Gastrocnemius medialis (tissue), 4 donors: Measurements from ENCODE around the gene RGS19. TPM values are rescaled to one million over a fixed set of nuclear protein-coding genes. Genes with fewer than 3 reads are reported as not detected.
A peak's percentile ranks its signal among the peaks of the same experiment; 100 is the strongest.

Source experiments
- ATAC-seq, 2 donors: fragments of 150-250 bp; one replicate each; pipeline ENCODE4 v1.9.1; 2016
- DNase-seq, 2 donors: peaks; one replicate each; pipeline ENCODE4 v3.0.0-alpha.2; 2019
- H3K27ac ChIP-seq, 4 donors: fragments of 200-600 bp; sonication (generic); 1 replicate in 1 of 4; 2 replicates in 3 of 4; pipeline ENCODE4 v1.5.1; 2016 to 2018; ENCODE audit warnings: mild to moderate bottlenecking in 2 of 4, moderate library complexity in 1 of 4
- H3K27me3 ChIP-seq, 3 donors: fragments of 200-600 bp; sonication (generic) in 2 of 3; 1 replicate in 1 of 3; 2 replicates in 2 of 3; pipeline versions ENCODE4 v1.5.1 to v1.6.0; 2016 to 2019; ENCODE audit warnings: mild to moderate bottlenecking in 1 of 3, moderate library complexity in 1 of 3
- H3K36me3 ChIP-seq, 2 donors: fragments of 200-600 bp; sonication (generic) in 1 of 2; one replicate each; pipeline ENCODE4 v1.5.1; 2017 to 2018
- H3K4me1 ChIP-seq, 2 donors: fragments of 200-600 bp; sonication (generic) in 1 of 2; one replicate each; pipeline ENCODE4 v1.5.1; 2016 to 2017; ENCODE audit warnings: mild to moderate bottlenecking in 2 of 2
- H3K4me3 ChIP-seq, 4 donors: fragments of 200-600 bp; sonication (generic) in 3 of 4; 1 replicate in 1 of 4; 2 replicates in 3 of 4; pipeline ENCODE4 v1.5.1; 2016 to 2019; ENCODE audit warnings: mild to moderate bottlenecking in 2 of 4
- H3K9me3 ChIP-seq, 3 donors: fragments of 200-600 bp; sonication (generic) in 2 of 3; 1 replicate in 1 of 3; 2 replicates in 2 of 3; pipeline ENCODE4 v1.5.1; 2016 to 2019
- CTCF ChIP-seq, 5 experiments: fragments of 450-650 bp in 3 of 5; fragments of 200-600 bp in 2 of 5; sonication (generic) in 2 of 5; IDR thresholded peaks in 4 of 5; conservative IDR thresholded peaks in 1 of 5; 1 replicate in 4 of 5; 2 replicates in 1 of 5; pipeline ENCODE4 v1.5.1; 2016 to 2019; ENCODE audit warnings: antibody characterized with exemption in 5 of 5, mild to moderate bottlenecking in 3 of 5, moderate library complexity in 3 of 5
- POLR2A ChIP-seq, 2 donors: fragments of 450-650 bp; IDR thresholded peaks; one replicate each; pipeline ENCODE4 v1.6.1; 2017; ENCODE audit warnings: antibody characterized with exemption in 2 of 2, mild to moderate bottlenecking in 2 of 2, moderate library complexity in 2 of 2
- in situ Hi-C, 4 donors: fragments of 200-750 bp; cut with MboI; loops; one replicate each; pipeline versions ENCODE4 v1.15.0 to v1.8.0; 2017; ENCODE audit warnings: low sequenced_read_pairs in 4 of 4
- intact Hi-C: fragments of 100-400 bp; cut with DNase I; formaldehyde crosslinking; loops from one replicate; pipeline ENCODE4 v1.15.1; 2023; ENCODE audit warnings: low total_unique reads
- total RNA-seq, 4 donors: library from RNA; depleted of rRNA; stranded (reverse); fragments of >200 nt; gene quantifications; one replicate each; pipeline versions ENCODE4 v1.1.0 to v1.2.3, GENCODE V29; 2016

Gene RGS19
- total RNA-seq, 4 donors from 2014 or later = 0.92 to 7.7 (median 3.5) TPM

DNA sequence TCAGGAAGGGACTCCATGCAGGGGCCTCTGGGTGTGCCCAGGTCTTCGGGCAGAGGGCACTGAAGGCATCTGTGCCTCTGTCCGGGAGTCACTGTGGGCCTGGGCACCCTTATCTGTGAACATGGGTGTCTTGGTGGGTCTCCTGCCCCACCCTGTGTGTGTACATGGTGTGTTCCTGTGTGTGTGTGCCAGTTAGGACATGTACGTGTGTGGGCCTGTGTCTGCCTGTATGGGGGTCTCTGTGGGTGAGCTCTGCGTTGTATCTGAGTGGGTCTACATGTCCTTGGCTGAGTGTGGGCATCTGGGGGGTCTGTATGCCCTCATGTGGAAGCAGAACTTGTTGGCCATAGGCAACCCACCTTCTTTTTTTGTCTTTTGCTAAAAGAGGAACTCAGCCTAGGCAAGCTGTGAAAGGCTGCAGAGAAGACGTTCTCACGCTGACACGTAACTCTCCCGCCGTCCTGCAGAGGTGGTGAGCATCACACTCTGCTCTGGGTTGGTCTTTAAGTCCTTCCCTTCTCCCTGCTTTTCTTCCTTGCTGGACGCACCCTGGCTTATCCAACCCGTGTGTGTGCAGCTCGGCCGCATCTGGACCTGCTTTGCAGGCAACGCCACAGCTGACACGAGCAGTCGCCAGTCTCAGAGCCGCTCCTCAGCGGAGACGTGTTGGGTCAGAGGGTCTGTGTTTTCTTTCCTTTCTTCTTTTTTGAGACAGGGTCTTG, 28.6 kb upstream of the RGS19 start:
- no peaks in the 10 kb centered on the region for H3K9me3 ChIP-seq
- no peaks in the 10 kb centered on the region for H3K36me3 ChIP-seq
- DNase-seq = peak in 1 of 2 donors; percentile 2
- peaks cover 11 to 13% (median 13%) of the 10 kb centered on the region in 3 donors for H3K27me3 ChIP-seq
- no peak for ATAC-seq
- intact Hi-C loops (no loop called here), in situ Hi-C loops (no loop called here)
- TF ChIP-seq CTCF (IDR thresholded peaks at IDR 0.05 in 4 of 5, conservative IDR thresholded peaks at IDR 0.05 in 1 of 5) (no peak), POLR2A (IDR thresholded peaks at IDR 0.05) (no peak)
- H3K4me3 ChIP-seq = no peak overlapping the region
- no peak overlapping the region for H3K27ac ChIP-seq
- H3K4me1 ChIP-seq = no peaks in the 10 kb centered on the region

DNA sequence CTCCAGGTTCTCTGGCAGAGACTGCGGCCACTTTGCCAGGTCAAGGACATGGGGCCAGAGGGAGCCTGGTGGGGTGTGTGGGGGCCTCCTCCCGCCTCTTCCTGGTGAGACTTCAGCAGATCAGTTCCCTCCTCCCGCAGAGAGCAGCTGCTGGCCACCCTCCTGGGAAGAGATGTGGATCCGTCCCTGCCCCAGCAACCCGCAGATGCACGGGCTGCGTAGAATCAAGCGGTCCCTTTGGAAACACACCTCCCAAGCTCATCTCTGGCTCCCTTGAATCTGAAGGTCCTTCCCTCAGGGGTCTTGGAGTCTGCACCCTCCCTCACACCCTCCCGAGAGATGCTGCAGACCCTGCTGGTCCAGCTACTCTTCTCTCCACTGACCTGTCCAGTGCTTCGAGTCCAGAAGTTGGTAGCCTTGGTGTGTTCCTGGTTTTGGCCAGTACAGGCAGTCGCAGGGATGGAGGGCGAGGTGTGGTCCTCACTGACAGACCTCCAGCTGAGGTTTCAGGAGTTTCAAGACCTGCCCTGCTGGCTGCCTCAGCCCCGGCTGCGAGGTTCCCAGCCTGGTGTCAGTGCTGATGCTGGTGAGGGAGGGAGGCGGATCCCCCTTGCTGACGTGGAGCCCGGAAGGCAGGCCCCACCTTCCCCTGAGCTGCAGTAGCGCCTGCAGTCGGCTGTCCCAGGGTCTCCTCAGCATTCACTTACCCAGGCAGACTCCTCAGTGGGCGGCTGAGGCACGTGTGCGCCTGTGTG, 27.8 kb upstream of the RGS19 start, which contains the start of gene NPBWR2:
Gene NPBWR2, minus strand, starts transcription at position 585 of the 755 bp plus-strand sequence. CDS start 734 bp downstream, outside the sequence.
- Histone ChIP-seq H3K27ac (no peak within 1 kb of the TSS), H3K36me3 (no peaks in the 10 kb centered on the region), H3K9me3 (no peaks in the 10 kb centered on the region), H3K4me3 (no peak within 1 kb of the TSS), H3K27me3 (peaks cover 18 to 20% (median 18%) of the 10 kb centered on the region in 3 donors), H3K4me1 (peaks cover 0 to 5% of the 10 kb centered on the region in 2 donors)
- no peak for TF ChIP-seq POLR2A (IDR thresholded peaks at IDR 0.05)
- no peak for TF ChIP-seq CTCF (IDR thresholded peaks at IDR 0.05 in 4 of 5, conservative IDR thresholded peaks at IDR 0.05 in 1 of 5)
- intact Hi-C loops (no loop called here), in situ Hi-C loops (no loop called here)
- no peak for ATAC-seq
- peak in 1 of 2 donors; percentile 7 for DNase-seq

DNA sequence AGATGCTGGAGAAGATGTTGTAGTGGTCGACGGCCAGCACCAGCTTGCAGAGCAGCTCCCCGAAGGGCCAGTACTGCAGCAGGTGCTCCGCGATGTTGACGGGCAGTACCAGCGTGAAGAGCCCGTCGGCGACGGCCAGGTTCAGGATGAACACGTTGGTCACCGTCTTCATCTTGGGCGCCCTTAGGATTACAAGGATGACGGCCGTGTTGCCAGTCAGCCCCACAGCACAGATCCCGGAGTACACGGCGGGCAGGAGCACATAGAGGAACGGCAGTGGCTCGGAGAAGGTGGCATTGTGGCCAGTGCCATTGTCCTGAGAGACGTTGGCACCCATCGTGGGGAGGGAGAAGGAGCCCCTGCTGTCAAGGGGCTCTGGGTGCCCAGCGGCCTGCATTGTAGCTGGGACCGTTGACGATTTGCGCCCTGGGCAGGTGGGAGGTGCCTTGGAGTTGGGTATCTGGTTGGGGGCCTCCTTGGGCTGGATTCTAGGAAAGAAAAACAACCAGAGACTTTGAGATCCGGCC, 27.2 kb upstream of the RGS19 start:
- ATAC-seq = no peak
- DNase-seq = peak in 1 of 2 donors; percentile 8
- Histone ChIP-seq H3K4me3 (no peak overlapping the region), H3K9me3 (no peaks in the 10 kb centered on the region), H3K4me1 (peaks cover 0 to 10% of the 10 kb centered on the region in 2 donors), H3K27me3 (peaks cover 24 to 25% (median 25%) of the 10 kb centered on the region in 3 donors), H3K27ac (no peak overlapping the region), H3K36me3 (no peaks in the 10 kb centered on the region)
- TF ChIP-seq POLR2A (IDR thresholded peaks at IDR 0.05) (no peak), CTCF (IDR thresholded peaks at IDR 0.05 in 4 of 5, conservative IDR thresholded peaks at IDR 0.05 in 1 of 5) (no peak)
- intact Hi-C loops (no loop called here), in situ Hi-C loops (no loop called here)

DNA sequence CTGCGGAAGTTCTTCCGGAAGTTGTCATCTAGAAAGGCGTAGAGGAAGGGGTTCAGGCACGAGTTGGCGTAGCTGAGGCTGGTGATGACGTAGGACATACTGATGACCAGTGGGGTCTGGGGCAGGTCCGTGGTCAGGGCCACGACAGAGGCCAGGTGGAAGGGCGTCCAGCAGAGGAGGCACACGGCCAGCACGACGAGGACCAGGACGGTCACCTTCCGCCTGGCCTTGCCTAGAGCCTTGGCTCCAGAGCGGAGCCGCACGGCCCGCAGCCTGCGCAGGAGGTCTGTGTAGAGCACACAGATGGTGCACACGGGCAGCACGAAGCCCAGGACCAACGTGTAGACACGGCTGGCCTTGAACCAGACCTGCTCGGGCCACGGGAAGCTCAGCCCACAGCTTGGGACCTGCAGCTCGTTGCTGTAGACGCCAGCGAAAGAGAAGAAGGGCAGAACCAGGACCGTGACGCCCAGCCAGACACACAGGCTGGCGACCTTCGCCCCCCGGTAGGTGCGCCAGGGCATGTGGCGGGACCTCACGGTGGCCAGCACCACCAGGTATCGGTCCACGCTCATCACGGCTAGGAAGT, 26.6 kb upstream of the RGS19 start:
- Histone ChIP-seq H3K27me3 (peaks cover 30 to 31% (median 30%) of the 10 kb centered on the region in 3 donors), H3K9me3 (no peaks in the 10 kb centered on the region), H3K4me3 (no peak overlapping the region), H3K27ac (no peak overlapping the region), H3K4me1 (peaks cover 0 to 10% of the 10 kb centered on the region in 2 donors), H3K36me3 (no peaks in the 10 kb centered on the region)
- peak in 1 of 2 donors; percentile 3 for DNase-seq
- in situ Hi-C loops = no loop called here
- intact Hi-C loops = no loop called here
- no peak for ATAC-seq
- TF ChIP-seq POLR2A (IDR thresholded peaks at IDR 0.05) = no peak
- no peak for TF ChIP-seq CTCF (IDR thresholded peaks at IDR 0.05 in 4 of 5, conservative IDR thresholded peaks at IDR 0.05 in 1 of 5)
